K562 (cell line): ENCODE measurements around the gene NCAPG2. TPM values are rescaled to one million over a fixed set of nuclear protein-coding genes. Genes with fewer than 3 reads are reported as not detected.
A peak's percentile ranks its signal among the peaks of the same experiment; 100 is the strongest.

Experiments used
- AFF4 ChIP-seq: sonication (generic); formaldehyde crosslinking; IDR thresholded peaks from 2 replicates; pipeline ENCODE4 v1.8.0; 2023; ENCODE audit warnings: mild to moderate bottlenecking, missing genetic modification reagents
- ATF3 ChIP-seq, 2 experiments: fragments of 450-650 bp in 1 of 2; sonication (generic) in 1 of 2; formaldehyde crosslinking in 1 of 2; IDR thresholded peaks in 1 of 2; conservative IDR thresholded peaks in 1 of 2; 2 replicates each; pipeline versions ENCODE4 v1.6.1 to v1.8.1; 2016 to 2023; ENCODE audit warnings: mild to moderate bottlenecking in 2 of 2, moderate library complexity in 2 of 2, inconsistent platforms in 1 of 2, missing genetic modification reagents in 1 of 2
- ATF4 ChIP-seq: fragments of 450-650 bp; formaldehyde crosslinking; IDR thresholded peaks from 2 replicates; pipeline ENCODE4 v1.4.0; 2022; ENCODE audit warnings: mild to moderate bottlenecking, moderate library complexity
- CHCHD3 ChIP-seq: fragments of 250-450 bp; sonication (Bioruptor Pico); IDR thresholded peaks from 2 replicates; pipeline ENCODE4 v2.1.2; 2022; ENCODE audit warnings: mild to moderate bottlenecking
- MTA1 ChIP-seq: fragments of 450-650 bp; IDR thresholded peaks from 2 replicates; pipeline ENCODE4 v1.6.1; 2017; ENCODE audit warnings: borderline replicate concordance
- RCOR1 ChIP-seq, 2 experiments: IDR thresholded peaks; 2 replicates each; pipeline ENCODE4 v1.6.1; 2012; ENCODE audit warnings: low read depth in 2 of 2, low read length in 2 of 2, borderline replicate concordance in 1 of 2, improper control_type of control experiment in 1 of 2
- REST ChIP-seq, 2 experiments: fragments of 450-650 bp; formaldehyde crosslinking in 1 of 2; IDR thresholded peaks; 2 replicates each; pipeline versions ENCODE4 v1.4.0 to v1.6.1; 2014 to 2020; ENCODE audit warnings: mild to moderate bottlenecking in 2 of 2, borderline replicate concordance in 1 of 2, low read depth in 1 of 2
- SMAD3 ChIP-seq: fragments of 450-650 bp; formaldehyde crosslinking; conservative IDR thresholded peaks from 2 replicates; pipeline ENCODE4 v1.4.0; 2020; ENCODE audit warnings: mild to moderate bottlenecking
- TRIM25 ChIP-seq: fragments of 450-650 bp; IDR thresholded peaks from 2 replicates; pipeline ENCODE4 v1.7.0; 2016; ENCODE audit warnings: borderline replicate concordance
- ZNF121 ChIP-seq: sonication (generic); formaldehyde crosslinking; conservative IDR thresholded peaks from 2 replicates; pipeline ENCODE4 v1.8.0; 2022; ENCODE audit warnings: missing genetic modification reagents
- polyA plus RNA-seq, 8 experiments: library from polyadenylated mRNA; depleted of rRNA in 4 of 8; stranded (reverse) in 5 of 8; unstranded in 3 of 8; fragments of >200 nt; fragmentation: Nextera tagmentation in 2 of 8; fragmentation: Illumina TruSeq in 1 of 8; extraction: Ambion mirVana in 2 of 8; extraction: Trizol in 1 of 8; gene quantifications; 2 replicates each; pipeline versions ENCODE4 v1.2.1 to v1.2.3, GENCODE V29; 2011 to 2014; ENCODE audit warnings: inconsistent platforms in 1 of 8, missing spikeins in 1 of 8
- total RNA-seq, 7 experiments: library from RNA; depleted of rRNA in 6 of 7; stranded (reverse); fragments of >200 nt in 6 of 7; fragmentation: Illumina TruSeq in 2 of 7; extraction: Trizol in 2 of 7; gene quantifications; 2 replicates each; pipeline versions ENCODE4 v1.2.1 to v1.2.3, GENCODE V29; 2011 to 2021; ENCODE audit warnings: low replicate concordance in 1 of 7

NCAPG2 gene
- total and polyA plus RNA-seq, 9 of the 15 experiments (the other 6 are each of a cell fraction or from before 2014, with no cell fraction given) = 21.5 to 127 (median 86.1) TPM

- TF ChIP-seq AFF4 (CRISPR knock-in tag) = 0 out of 2 replicates have a peak, but pooled peaks have one; percentile 36
- TF ChIP-seq MTA1 = no peak
- TF ChIP-seq REST (IDR thresholded peaks at IDR 0.05; ENCODE audit: borderline replicate concordance) = no peak
- no peak for TF ChIP-seq REST (CRISPR knock-in tag; IDR thresholded peaks at IDR 0.05; ENCODE audit: low read depth)
- peak in 1 of 2 experiments; percentile 78; a peak in 2 of 4 replicates for TF ChIP-seq RCOR1 (IDR thresholded peaks at IDR 0.05; ENCODE audit: borderline replicate concordance in 1 of 2, low read depth in 2 of 2, low read length in 2 of 2)
- no peak for TF ChIP-seq TRIM25
- no peak for TF ChIP-seq ZNF121 (CRISPR knock-in tag)
- TF ChIP-seq ATF3 (IDR thresholded peaks at IDR 0.05) = peak; percentile 95
- peak; percentile 64 for TF ChIP-seq ATF3 (CRISPR knock-in tag; conservative IDR thresholded peaks at IDR 0.05)
- no peak for TF ChIP-seq ATF4 (CRISPR knock-in tag)
- TF ChIP-seq CHCHD3 = no peak
- no peak for TF ChIP-seq SMAD3 (CRISPR knock-in tag)
Measured at GRCh38 chr7:158740657-158741293, 36.2 kb upstream of the NCAPG2 start (continued).
